ENCODE data around the gene CYS1. TPM values are rescaled to one million over a fixed set of nuclear protein-coding genes. Genes with fewer than 3 reads are reported as not detected.

The CYS1 gene, protein sequence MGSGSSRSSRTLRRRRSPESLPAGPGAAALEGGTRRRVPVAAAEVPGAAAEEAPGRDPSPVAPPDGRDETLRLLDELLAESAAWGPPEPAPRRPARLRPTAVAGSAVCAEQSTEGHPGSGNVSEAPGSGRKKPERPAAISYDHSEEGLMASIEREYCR
- total RNA-seq (1 to 10 TPM; 1.3 to 4.1 TPM), polyA plus RNA-seq (under 1 TPM; 0.07 to 0.72 TPM)

DNA sequence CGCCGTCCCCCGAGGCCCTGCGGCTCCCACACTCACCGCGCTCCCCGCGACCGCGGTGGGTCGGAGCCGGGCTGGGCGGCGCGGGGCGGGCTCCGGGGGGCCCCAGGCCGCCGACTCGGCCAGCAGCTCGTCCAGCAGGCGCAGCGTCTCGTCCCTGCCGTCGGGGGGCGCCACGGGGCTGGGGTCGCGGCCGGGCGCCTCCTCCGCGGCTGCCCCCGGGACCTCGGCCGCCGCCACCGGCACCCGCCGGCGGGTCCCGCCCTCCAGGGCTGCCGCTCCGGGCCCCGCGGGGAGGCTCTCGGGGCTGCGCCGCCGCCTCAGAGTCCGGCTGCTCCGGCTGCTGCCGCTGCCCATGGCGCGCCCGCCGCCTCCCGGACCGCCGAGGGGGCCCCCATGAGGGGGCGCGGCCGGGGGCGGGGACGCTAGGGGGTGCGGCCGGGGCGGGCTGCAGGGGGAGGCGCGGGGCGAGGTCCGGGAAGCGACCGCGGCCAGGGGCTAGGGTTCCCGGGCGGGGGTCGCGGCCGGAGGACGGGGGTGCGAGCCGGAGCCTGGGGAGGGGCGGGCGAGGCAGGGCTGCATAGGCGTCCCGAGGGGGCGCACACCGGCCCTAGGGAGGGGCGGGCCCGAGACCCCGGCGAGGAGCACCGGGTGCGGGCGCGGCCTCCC, at the start of gene CYS1:
TSS of gene CYS1 (minus strand) at position 542 of the 666 bp plus-strand sequence. CDS start at position 354, 188 bp downstream.
- 2% methylated on average over 98 of the region's 98 CpGs for WGBS
- H3K27me3 ChIP-seq (ENCODE audit: control insufficient read depth in 4 of 4, insufficient read depth in 4 of 4, low read length in 3 of 4): peaks cover 0 to 8% (median 3%) of the 10 kb centered on the region in 4 donors
- H3K9me3 ChIP-seq (ENCODE audit: control insufficient read depth in 4 of 4, low read length in 3 of 4): no peaks in the 10 kb centered on the region
- H3K36me3 ChIP-seq (ENCODE audit: control insufficient read depth in 4 of 4, insufficient read depth in 3 of 4, low read depth in 1 of 4, low read length in 3 of 4): no peaks in the 10 kb centered on the region
- no peak within 1 kb of the TSS for H3K9ac ChIP-seq (ENCODE audit: low read depth in 1 of 2, low read length in 2 of 2)
- no peak for DNase-seq (ENCODE audit: low spot score)
- TF ChIP-seq, protein P1, sequence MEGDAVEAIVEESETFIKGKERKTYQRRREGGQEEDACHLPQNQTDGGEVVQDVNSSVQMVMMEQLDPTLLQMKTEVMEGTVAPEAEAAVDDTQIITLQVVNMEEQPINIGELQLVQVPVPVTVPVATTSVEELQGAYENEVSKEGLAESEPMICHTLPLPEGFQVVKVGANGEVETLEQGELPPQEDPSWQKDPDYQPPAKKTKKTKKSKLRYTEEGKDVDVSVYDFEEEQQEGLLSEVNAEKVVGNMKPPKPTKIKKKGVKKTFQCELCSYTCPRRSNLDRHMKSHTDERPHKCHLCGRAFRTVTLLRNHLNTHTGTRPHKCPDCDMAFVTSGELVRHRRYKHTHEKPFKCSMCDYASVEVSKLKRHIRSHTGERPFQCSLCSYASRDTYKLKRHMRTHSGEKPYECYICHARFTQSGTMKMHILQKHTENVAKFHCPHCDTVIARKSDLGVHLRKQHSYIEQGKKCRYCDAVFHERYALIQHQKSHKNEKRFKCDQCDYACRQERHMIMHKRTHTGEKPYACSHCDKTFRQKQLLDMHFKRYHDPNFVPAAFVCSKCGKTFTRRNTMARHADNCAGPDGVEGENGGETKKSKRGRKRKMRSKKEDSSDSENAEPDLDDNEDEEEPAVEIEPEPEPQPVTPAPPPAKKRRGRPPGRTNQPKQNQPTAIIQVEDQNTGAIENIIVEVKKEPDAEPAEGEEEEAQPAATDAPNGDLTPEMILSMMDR (IDR thresholded peaks at IDR 0.05; ENCODE audit: low read depth, low read length, missing input control): peak; percentile 15
- TF ChIP-seq, protein P2, sequence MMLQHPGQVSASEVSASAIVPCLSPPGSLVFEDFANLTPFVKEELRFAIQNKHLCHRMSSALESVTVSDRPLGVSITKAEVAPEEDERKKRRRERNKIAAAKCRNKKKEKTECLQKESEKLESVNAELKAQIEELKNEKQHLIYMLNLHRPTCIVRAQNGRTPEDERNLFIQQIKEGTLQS (IDR thresholded peaks at IDR 0.05): no peak
- peaks cover 0 to 7% (median 2%) of the 10 kb centered on the region in 4 donors for H3K4me1 ChIP-seq (ENCODE audit: control insufficient read depth in 4 of 4, insufficient read depth in 4 of 4, low read length in 3 of 4)
- peak within 1 kb of the TSS; percentile 47 to 55 for H3K27ac ChIP-seq (ENCODE audit: low read depth in 1 of 2, low read length in 2 of 2)
- peak within 1 kb of the TSS in 1 of 3 donors; percentile 62 for H3K4me3 ChIP-seq (ENCODE audit: low read depth in 1 of 3, low read length in 3 of 3)

DNA sequence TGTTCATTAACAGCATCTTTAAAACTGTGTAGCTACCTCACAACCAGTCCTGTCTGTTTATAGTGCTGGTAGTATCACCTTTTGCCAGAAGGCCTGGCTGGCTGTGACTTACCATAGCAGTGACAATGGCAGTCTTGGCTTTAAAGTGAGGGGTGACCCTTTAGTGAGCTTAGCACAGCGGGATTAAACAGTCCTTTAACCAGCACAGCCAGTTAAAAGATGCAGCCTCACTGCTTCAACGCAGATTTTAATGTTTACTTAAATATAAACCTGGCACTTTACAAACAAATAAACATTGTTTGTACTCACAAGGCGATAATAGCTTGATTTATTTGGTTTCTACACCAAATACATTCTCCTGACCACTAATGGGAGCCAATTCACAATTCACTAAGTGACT, 49.3 kb upstream of the CYS1 start:
- no peak overlapping the region for H3K27ac ChIP-seq (ENCODE audit: low read depth in 1 of 2, low read length in 2 of 2)
- no peak overlapping the region for H3K4me3 ChIP-seq (ENCODE audit: low read depth in 1 of 3, low read length in 3 of 3)
- TF ChIP-seq, protein P3, sequence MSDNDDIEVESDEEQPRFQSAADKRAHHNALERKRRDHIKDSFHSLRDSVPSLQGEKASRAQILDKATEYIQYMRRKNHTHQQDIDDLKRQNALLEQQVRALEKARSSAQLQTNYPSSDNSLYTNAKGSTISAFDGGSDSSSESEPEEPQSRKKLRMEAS (IDR thresholded peaks at IDR 0.05): no peak
- no peak for TF ChIP-seq FOXA2 (IDR thresholded peaks at IDR 0.05)
- TF ChIP-seq HNF4A (conservative IDR thresholded peaks at IDR 0.05): no peak
- TF ChIP-seq RXRA (IDR thresholded peaks at IDR 0.05): no peak
- TF ChIP-seq EGR1 (IDR thresholded peaks at IDR 0.05; ENCODE audit: low read depth in 2 of 2): no peak
- no peak for TF ChIP-seq GABPA (IDR thresholded peaks at IDR 0.05 in 1 of 2, conservative IDR thresholded peaks at IDR 0.05 in 1 of 2)
- TF ChIP-seq, protein P1 (IDR thresholded peaks at IDR 0.05; ENCODE audit: low read depth, low read length, missing input control): no peak
- TF ChIP-seq FOXA1 (IDR thresholded peaks at IDR 0.05): no peak
- TF ChIP-seq, protein P4, sequence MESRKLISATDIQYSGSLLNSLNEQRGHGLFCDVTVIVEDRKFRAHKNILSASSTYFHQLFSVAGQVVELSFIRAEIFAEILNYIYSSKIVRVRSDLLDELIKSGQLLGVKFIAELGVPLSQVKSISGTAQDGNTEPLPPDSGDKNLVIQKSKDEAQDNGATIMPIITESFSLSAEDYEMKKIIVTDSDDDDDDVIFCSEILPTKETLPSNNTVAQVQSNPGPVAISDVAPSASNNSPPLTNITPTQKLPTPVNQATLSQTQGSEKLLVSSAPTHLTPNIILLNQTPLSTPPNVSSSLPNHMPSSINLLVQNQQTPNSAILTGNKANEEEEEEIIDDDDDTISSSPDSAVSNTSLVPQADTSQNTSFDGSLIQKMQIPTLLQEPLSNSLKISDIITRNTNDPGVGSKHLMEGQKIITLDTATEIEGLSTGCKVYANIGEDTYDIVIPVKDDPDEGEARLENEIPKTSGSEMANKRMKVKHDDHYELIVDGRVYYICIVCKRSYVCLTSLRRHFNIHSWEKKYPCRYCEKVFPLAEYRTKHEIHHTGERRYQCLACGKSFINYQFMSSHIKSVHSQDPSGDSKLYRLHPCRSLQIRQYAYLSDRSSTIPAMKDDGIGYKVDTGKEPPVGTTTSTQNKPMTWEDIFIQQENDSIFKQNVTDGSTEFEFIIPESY (IDR thresholded peaks at IDR 0.05): no peak
- no peak for TF ChIP-seq RAD21 (IDR thresholded peaks at IDR 0.05)
- no peak for TF ChIP-seq JUND (IDR thresholded peaks at IDR 0.05)
- TF ChIP-seq HNF4G (IDR thresholded peaks at IDR 0.05): no peak
- TF ChIP-seq YY1 (IDR thresholded peaks at IDR 0.05): no peak
- TF ChIP-seq SP1 (IDR thresholded peaks at IDR 0.05): no peak
- no peak for TF ChIP-seq TAF1 (conservative IDR thresholded peaks at IDR 0.05)
- no peak for TF ChIP-seq NR2F2 (IDR thresholded peaks at IDR 0.05)
- TF ChIP-seq, protein P2 (IDR thresholded peaks at IDR 0.05): no peak
- TF ChIP-seq, protein P5, sequence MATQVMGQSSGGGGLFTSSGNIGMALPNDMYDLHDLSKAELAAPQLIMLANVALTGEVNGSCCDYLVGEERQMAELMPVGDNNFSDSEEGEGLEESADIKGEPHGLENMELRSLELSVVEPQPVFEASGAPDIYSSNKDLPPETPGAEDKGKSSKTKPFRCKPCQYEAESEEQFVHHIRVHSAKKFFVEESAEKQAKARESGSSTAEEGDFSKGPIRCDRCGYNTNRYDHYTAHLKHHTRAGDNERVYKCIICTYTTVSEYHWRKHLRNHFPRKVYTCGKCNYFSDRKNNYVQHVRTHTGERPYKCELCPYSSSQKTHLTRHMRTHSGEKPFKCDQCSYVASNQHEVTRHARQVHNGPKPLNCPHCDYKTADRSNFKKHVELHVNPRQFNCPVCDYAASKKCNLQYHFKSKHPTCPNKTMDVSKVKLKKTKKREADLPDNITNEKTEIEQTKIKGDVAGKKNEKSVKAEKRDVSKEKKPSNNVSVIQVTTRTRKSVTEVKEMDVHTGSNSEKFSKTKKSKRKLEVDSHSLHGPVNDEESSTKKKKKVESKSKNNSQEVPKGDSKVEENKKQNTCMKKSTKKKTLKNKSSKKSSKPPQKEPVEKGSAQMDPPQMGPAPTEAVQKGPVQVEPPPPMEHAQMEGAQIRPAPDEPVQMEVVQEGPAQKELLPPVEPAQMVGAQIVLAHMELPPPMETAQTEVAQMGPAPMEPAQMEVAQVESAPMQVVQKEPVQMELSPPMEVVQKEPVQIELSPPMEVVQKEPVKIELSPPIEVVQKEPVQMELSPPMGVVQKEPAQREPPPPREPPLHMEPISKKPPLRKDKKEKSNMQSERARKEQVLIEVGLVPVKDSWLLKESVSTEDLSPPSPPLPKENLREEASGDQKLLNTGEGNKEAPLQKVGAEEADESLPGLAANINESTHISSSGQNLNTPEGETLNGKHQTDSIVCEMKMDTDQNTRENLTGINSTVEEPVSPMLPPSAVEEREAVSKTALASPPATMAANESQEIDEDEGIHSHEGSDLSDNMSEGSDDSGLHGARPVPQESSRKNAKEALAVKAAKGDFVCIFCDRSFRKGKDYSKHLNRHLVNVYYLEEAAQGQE (IDR thresholded peaks at IDR 0.05): no peak
- 82% methylated on average over 3 of the region's 3 CpGs for WGBS
- DNase-seq (ENCODE audit: low spot score): no peak
- H3K9ac ChIP-seq (ENCODE audit: low read depth in 1 of 2, low read length in 2 of 2): no peak overlapping the region
- H3K36me3 ChIP-seq (ENCODE audit: control insufficient read depth in 4 of 4, insufficient read depth in 3 of 4, low read depth in 1 of 4, low read length in 3 of 4): no peaks in the 10 kb centered on the region
- no peaks in the 10 kb centered on the region for H3K27me3 ChIP-seq (ENCODE audit: control insufficient read depth in 4 of 4, insufficient read depth in 4 of 4, low read length in 3 of 4)
- H3K9me3 ChIP-seq (ENCODE audit: control insufficient read depth in 4 of 4, low read length in 3 of 4): no peaks in the 10 kb centered on the region
- peaks cover 0 to 13% (median 4%) of the 10 kb centered on the region in 4 donors for H3K4me1 ChIP-seq (ENCODE audit: control insufficient read depth in 4 of 4, insufficient read depth in 4 of 4, low read length in 3 of 4)

All from liver (tissue), 9 donors.